ENCODE measurements around the gene CTDNEP1. TPM values are rescaled to one million over a fixed set of nuclear protein-coding genes. Genes with fewer than 3 reads are reported as not detected.
A peak's percentile ranks its signal among the peaks of the same experiment; 100 is the strongest.

Gene CTDNEP1
- total and polyA plus RNA-seq, 8 donors, result 23.9 to 85.1 (median 73.9) TPM

GRCh38 chr17:7217113-7217987 is 34.2 kb downstream of the CTDNEP1 start:
- Histone ChIP-seq H3K27ac (peak overlapping the region; percentile 8 to 100 (median 96)), H3K9me3 (no peaks in the 10 kb centered on the region), H3K27me3 (peaks cover 0 to 13% (median 0%) of the 10 kb centered on the region in 3 donors), H3K4me1 (peaks cover 59 to 88% (median 87%) of the 10 kb centered on the region in 4 donors), H3K36me3 (peaks cover 9 to 15% (median 13%) of the 10 kb centered on the region in 4 donors), H3K4me3 (peak overlapping the region; percentile 52 to 60 (median 55))
- DNase-seq, result peak; percentile 54 to 91
- WGBS, 5 donors, result 2 to 5% (median 3%) methylated on average over 22 to 32 of the region's 32 CpGs
- no peak for TF ChIP-seq CTCF (IDR thresholded peaks at IDR 0.05)
- TF ChIP-seq POLR2A (IDR thresholded peaks at IDR 0.05), result no peak
- TF ChIP-seq EP300 (IDR thresholded peaks at IDR 0.05), result no peak
- no peak for TF ChIP-seq POLR2AphosphoS5 (IDR thresholded peaks at IDR 0.05)
- intact Hi-C loops (cut with DNase I; ENCODE audit: low total_unique reads), result no loop called here

GRCh38 chr17:7216242-7217112 is 35.1 kb downstream of the CTDNEP1 start:
- H3K27ac ChIP-seq, result peak overlapping the region in 4 of 5 donors; percentile 74 to 100 (median 97)

GRCh38 chr17:7215652-7216180 is 35.8 kb downstream of the CTDNEP1 start:
- Histone ChIP-seq H3K27me3 (peaks cover 0 to 30% (median 0%) of the 10 kb centered on the region in 3 donors), H3K36me3 (no peaks in the 10 kb centered on the region), H3K27ac (peak overlapping the region in 4 of 5 donors; percentile 63 to 100 (median 97)), H3K4me1 (peaks cover 46 to 84% (median 76%) of the 10 kb centered on the region in 4 donors), H3K4me3 (peak overlapping the region; percentile 51 to 60 (median 55)), H3K9me3 (no peaks in the 10 kb centered on the region)
- peak in 1 of 2 donors; percentile 58 for DNase-seq
- intact Hi-C loops (cut with DNase I; ENCODE audit: low total_unique reads), result no loop called here
- WGBS, 5 donors, result 11 to 20% (median 16%) methylated on average over 6 to 10 of the region's 10 CpGs
- TF ChIP-seq POLR2AphosphoS5 (IDR thresholded peaks at IDR 0.05) (no peak), CTCF (IDR thresholded peaks at IDR 0.05) (no peak), POLR2A (IDR thresholded peaks at IDR 0.05) (no peak), EP300 (IDR thresholded peaks at IDR 0.05) (no peak)

More at GRCh38 chr17:7216242-7217112, 35.1 kb downstream of the CTDNEP1 start:
- TF ChIP-seq CTCF (IDR thresholded peaks at IDR 0.05), result no peak
- TF ChIP-seq EP300 (IDR thresholded peaks at IDR 0.05), result no peak
- no peak for TF ChIP-seq POLR2A (IDR thresholded peaks at IDR 0.05)
- no peak for TF ChIP-seq POLR2AphosphoS5 (IDR thresholded peaks at IDR 0.05)
- Histone ChIP-seq H3K9me3 (no peaks in the 10 kb centered on the region), H3K4me1 (peaks cover 54 to 87% (median 81%) of the 10 kb centered on the region in 4 donors), H3K36me3 (peaks cover under 1 to 6% (median 4%) of the 10 kb centered on the region in 4 donors), H3K4me3 (peak overlapping the region; percentile 52 to 60 (median 55)), H3K27me3 (peaks cover 0 to 22% (median 0%) of the 10 kb centered on the region in 3 donors)
- intact Hi-C loops (cut with DNase I; ENCODE audit: low total_unique reads), result no loop called here
- 24 to 36% (median 29%) methylated on average over 7 of the region's 7 CpGs for WGBS, 5 donors
- no peak for DNase-seq
